ENCODE results near the gene BLOC1S6.

- no peak for TF ChIP-seq CTCF (IDR thresholded peaks at IDR 0.05)
- no peak for TF ChIP-seq POLR2A (IDR thresholded peaks at IDR 0.05)
These were observed 3.2 kb upstream of the BLOC1S6 start for GRCh38 chr15:45583731-45584639.

All from uterus (tissue), 2 donors.